HepG2 (cell line): ENCODE data around the gene RFX2. TPM values are rescaled to one million over a fixed set of nuclear protein-coding genes. Genes with fewer than 3 reads are reported as not detected.

Source experiments
- BRD4 ChIP-seq: sonication (generic); formaldehyde crosslinking; IDR thresholded peaks from 2 replicates; pipeline ENCODE4 v1.4.0; 2020; ENCODE audit warnings: missing genetic modification reagents
- CTCF ChIP-seq: sonication (generic); formaldehyde crosslinking; IDR thresholded peaks from 2 replicates; pipeline ENCODE4 v1.5.0; 2020; ENCODE audit warnings: mild to moderate bottlenecking, missing genetic modification reagents, moderate library complexity
- E2F1 ChIP-seq: sonication (generic); formaldehyde crosslinking; IDR thresholded peaks from 2 replicates; pipeline ENCODE4 v1.5.0; 2020; ENCODE audit warnings: missing genetic modification reagents
- HNRNPUL1 ChIP-seq: fragments of 200-400 bp; formaldehyde crosslinking; IDR thresholded peaks from 2 replicates; pipeline ENCODE4 v1.6.1; 2017; ENCODE audit warnings: low read depth, mild to moderate bottlenecking, low read length, moderate library complexity
- KAT7 ChIP-seq: IDR thresholded peaks from 2 replicates; pipeline ENCODE4 v1.6.1; 2018; ENCODE audit warnings: borderline replicate concordance, missing compliant biosample characterization
- MNT ChIP-seq: fragments of 450-650 bp; IDR thresholded peaks from 2 replicates; pipeline ENCODE4 v1.6.1; 2016
- NKX3-1 ChIP-seq: sonication (generic); formaldehyde crosslinking; IDR thresholded peaks from 2 replicates; pipeline ENCODE4 v1.5.0; 2020; ENCODE audit warnings: missing genetic modification reagents
- NR1H2 ChIP-seq: sonication (generic); formaldehyde crosslinking; IDR thresholded peaks from 2 replicates; pipeline ENCODE4 v1.8.1; 2022; ENCODE audit warnings: low read depth, missing genetic modification reagents, borderline replicate concordance
- POGK ChIP-seq: sonication (generic); formaldehyde crosslinking; conservative IDR thresholded peaks from 2 replicates; pipeline ENCODE4 v1.8.0; 2022; ENCODE audit warnings: mild to moderate bottlenecking, moderate library complexity, missing genetic modification reagents
- RARA ChIP-seq: IDR thresholded peaks from 2 replicates; pipeline ENCODE4 v1.6.1; 2016; ENCODE audit warnings: missing genetic modification reagents, missing compliant biosample characterization
- RFX1 ChIP-seq: fragments of 450-650 bp; IDR thresholded peaks from 2 replicates; pipeline ENCODE4 v1.6.1; 2017
- SIN3B ChIP-seq: fragments of 150-350 bp; IDR thresholded peaks from 2 replicates; pipeline ENCODE4 v1.6.1; 2014; ENCODE audit warnings: low read length
- SKIL ChIP-seq: sonication (generic); formaldehyde crosslinking; IDR thresholded peaks from 2 replicates; pipeline ENCODE4 v1.8.0; 2022; ENCODE audit warnings: missing genetic modification reagents, mild to moderate bottlenecking, moderate library complexity, borderline replicate concordance
- ZNF101 ChIP-seq: sonication (generic); formaldehyde crosslinking; IDR thresholded peaks from 2 replicates; pipeline ENCODE4 v1.4.0; 2020; ENCODE audit warnings: mild to moderate bottlenecking, low read depth, missing genetic modification reagents, borderline replicate concordance
- ZNF121 ChIP-seq: sonication (generic); formaldehyde crosslinking; IDR thresholded peaks from 2 replicates; pipeline ENCODE4 v1.5.0; 2020; ENCODE audit warnings: mild to moderate bottlenecking, missing genetic modification reagents
- ZNF256 ChIP-seq: sonication (generic); formaldehyde crosslinking; conservative IDR thresholded peaks from 2 replicates; pipeline ENCODE4 v1.4.0; 2020; ENCODE audit warnings: missing genetic modification reagents
- ZNF383 ChIP-seq: sonication (generic); formaldehyde crosslinking; IDR thresholded peaks from 2 replicates; pipeline ENCODE4 v1.4.0; 2020; ENCODE audit warnings: missing genetic modification reagents, mild to moderate bottlenecking, borderline replicate concordance
- ZNF564 ChIP-seq: sonication (generic); formaldehyde crosslinking; IDR thresholded peaks from 2 replicates; pipeline ENCODE4 v1.8.1; 2023; ENCODE audit warnings: mild to moderate bottlenecking, missing genetic modification reagents
- ZNF747 ChIP-seq: sonication (generic); formaldehyde crosslinking; IDR thresholded peaks from 2 replicates; pipeline ENCODE4 v1.8.1; 2023; ENCODE audit warnings: missing genetic modification reagents, mild to moderate bottlenecking, borderline replicate concordance
- polyA plus RNA-seq, 8 experiments: library from polyadenylated mRNA; depleted of rRNA in 3 of 8; stranded (reverse) in 7 of 8; unstranded in 1 of 8; fragments of >200 nt; fragmentation: Illumina TruSeq in 4 of 8; extraction: Trizol in 4 of 8; gene quantifications; 2 replicates each; pipeline versions ENCODE4 v1.2.1 to v1.2.3, GENCODE V29; 2011 to 2016; ENCODE audit warnings: low read depth in 4 of 8, missing spikeins in 1 of 8, mixed read lengths in 1 of 8; ENCODE audit not compliant: insufficient read depth in 1 of 8
- total RNA-seq, 5 experiments: library from RNA; depleted of rRNA; stranded (reverse); fragments of >200 nt; fragmentation: Illumina TruSeq; extraction: Trizol; gene quantifications; 2 replicates each; pipeline ENCODE4 v1.2.3, GENCODE V29; 2016; ENCODE audit warnings: low read depth in 1 of 5

RFX2 gene
- total and polyA plus RNA-seq, 2 of the 13 experiments (the other 11 are each of a cell fraction or from before 2014, with no cell fraction given) = 2.8 to 3.3 TPM

- TF ChIP-seq NR1H2 (peak; percentile 99), ZNF383 (peak; percentile 99), ZNF564 (CRISPR knock-in tag) (peak; percentile 100), KAT7 (peak; percentile 67; the same call in 1 of the 2 replicates), RARA (CRISPR knock-in tag) (peak; percentile 88), CTCF (CRISPR knock-in tag) (no peak), SIN3B (peak; percentile 70; the same call in 1 of the 2 replicates), POGK (CRISPR knock-in tag) (peak; percentile 98; the same call in 1 of the 2 replicates), E2F1 (CRISPR knock-in tag) (peak; percentile 100), RFX1 (no peak), ZNF101 (CRISPR knock-in tag) (peak; percentile 100), BRD4 (CRISPR knock-in tag) (peak; percentile 95; the same call in 1 of the 2 replicates), SKIL (CRISPR knock-in tag) (peak; percentile 98), ZNF121 (CRISPR knock-in tag) (peak; percentile 93), MNT (peak; percentile 58; the same call in 1 of the 2 replicates), NKX3-1 (CRISPR knock-in tag) (peak; percentile 100), ZNF747 (peak; percentile 100), ZNF256 (CRISPR knock-in tag) (peak; percentile 100), HNRNPUL1 (peak; percentile 18; the same call in 1 of the 2 replicates)
These were observed 132.3 kb downstream of the RFX2 start, which contains the start of gene RANBP3 (continued) for GRCh38 chr19:5977785-5978605.
